ENCODE measurements around the gene RAP2A.

- no peak for TF ChIP-seq GATA2 (IDR thresholded peaks at IDR 0.05; ENCODE audit: low read depth, low read length)
- TF ChIP-seq GATA3 (IDR thresholded peaks at IDR 0.05; ENCODE audit: low read depth, low read length), result no peak
These were observed 6.7 kb downstream of the RAP2A start for GRCh38 chr13:97440598-97441170.

Data from SH-SY5Y (cell line).